OCI-LY1 (cell line): ENCODE data around the gene SSC4D.

Experiments used
- EZH2 ChIP-seq: fragments of 200-600 bp; sonication (generic), shearing (Covaris generic); IDR thresholded peaks from 2 replicates; pipeline ENCODE4 v1.8.0; 2017; ENCODE audit warnings: borderline replicate concordance, mixed run types, mild to moderate bottlenecking, antibody characterized with exemption, low read length, moderate library complexity, mixed read lengths
- TF ChIP-seq, protein P1 (sequence below): fragments of 200-600 bp; sonication (generic), shearing (Covaris generic); IDR thresholded peaks from 2 replicates; pipeline ENCODE4 v1.5.1; 2017; ENCODE audit warnings: mild to moderate bottlenecking, antibody characterized with exemption, low read length, moderate library complexity, mixed read lengths

DNA sequence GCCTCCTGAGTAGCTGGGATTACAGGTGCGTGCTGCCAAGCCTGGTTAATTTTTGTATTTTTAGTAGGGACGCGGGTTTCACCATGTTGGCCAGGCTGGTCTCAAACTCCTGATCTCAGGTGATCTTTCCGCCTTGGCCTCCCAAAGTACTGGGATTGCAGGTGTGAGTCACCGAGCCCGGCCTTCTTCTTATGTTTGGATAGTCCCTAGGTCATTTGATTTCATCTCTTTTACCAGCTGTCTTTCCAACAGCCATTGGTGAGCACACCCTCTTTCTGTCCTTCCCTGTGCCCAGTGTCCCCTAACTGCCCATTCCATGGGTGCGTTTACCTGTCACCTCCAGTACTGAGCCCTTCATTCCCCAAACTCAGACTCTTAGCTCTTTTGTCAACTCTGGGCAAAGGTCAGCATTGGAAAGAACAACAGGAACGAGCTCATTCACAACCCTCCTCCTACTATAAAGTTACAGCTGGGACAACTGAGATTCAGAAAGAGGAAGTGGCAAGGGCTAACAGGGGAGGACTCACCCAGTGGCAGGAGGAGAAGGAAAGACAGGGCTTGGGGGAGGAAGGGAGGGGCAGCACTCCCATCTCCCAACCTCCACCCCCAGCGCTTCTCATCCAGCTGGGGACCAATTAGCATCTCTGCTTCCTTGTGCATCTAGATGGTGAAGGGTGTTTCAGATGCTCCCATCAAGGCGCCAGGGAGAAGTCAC is 5.6 kb downstream of the SSC4D start:
- no peak for TF ChIP-seq EZH2
- TF ChIP-seq, protein P1, sequence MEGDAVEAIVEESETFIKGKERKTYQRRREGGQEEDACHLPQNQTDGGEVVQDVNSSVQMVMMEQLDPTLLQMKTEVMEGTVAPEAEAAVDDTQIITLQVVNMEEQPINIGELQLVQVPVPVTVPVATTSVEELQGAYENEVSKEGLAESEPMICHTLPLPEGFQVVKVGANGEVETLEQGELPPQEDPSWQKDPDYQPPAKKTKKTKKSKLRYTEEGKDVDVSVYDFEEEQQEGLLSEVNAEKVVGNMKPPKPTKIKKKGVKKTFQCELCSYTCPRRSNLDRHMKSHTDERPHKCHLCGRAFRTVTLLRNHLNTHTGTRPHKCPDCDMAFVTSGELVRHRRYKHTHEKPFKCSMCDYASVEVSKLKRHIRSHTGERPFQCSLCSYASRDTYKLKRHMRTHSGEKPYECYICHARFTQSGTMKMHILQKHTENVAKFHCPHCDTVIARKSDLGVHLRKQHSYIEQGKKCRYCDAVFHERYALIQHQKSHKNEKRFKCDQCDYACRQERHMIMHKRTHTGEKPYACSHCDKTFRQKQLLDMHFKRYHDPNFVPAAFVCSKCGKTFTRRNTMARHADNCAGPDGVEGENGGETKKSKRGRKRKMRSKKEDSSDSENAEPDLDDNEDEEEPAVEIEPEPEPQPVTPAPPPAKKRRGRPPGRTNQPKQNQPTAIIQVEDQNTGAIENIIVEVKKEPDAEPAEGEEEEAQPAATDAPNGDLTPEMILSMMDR, result no peak
